Nephron (organoid): Measurements from ENCODE around the gene EZR.

ENCODE experiments used
- H3K27ac Mint-ChIP-seq, 3 experiments: 2 replicates each; pipeline ENCODE4 v1.8.0; 2020; ENCODE audit warnings: mixed read lengths in 3 of 3, mild to moderate bottlenecking in 2 of 3, moderate library complexity in 1 of 3
- H3K27me3 Mint-ChIP-seq: 2 replicates; pipeline ENCODE4 v1.8.0; 2021; ENCODE audit warnings: low read depth, mild to moderate bottlenecking, moderate library complexity, mixed read lengths
- H3K36me3 Mint-ChIP-seq: 2 replicates; pipeline ENCODE4 v1.8.0; 2020; ENCODE audit warnings: low read depth, mixed read lengths
- H3K4me1 Mint-ChIP-seq: 2 replicates; pipeline ENCODE4 v1.8.0; 2020; ENCODE audit warnings: mixed read lengths
- H3K4me3 Mint-ChIP-seq, 3 experiments: 2 replicates each; pipeline ENCODE4 v1.8.0; 2020; ENCODE audit warnings: mild to moderate bottlenecking in 3 of 3, mixed read lengths in 3 of 3, moderate library complexity in 2 of 3
- H3K9me3 Mint-ChIP-seq: 2 replicates; pipeline ENCODE4 v1.8.0; 2020; ENCODE audit warnings: mixed read lengths
- TF ChIP-seq, protein P1 (sequence below), 3 experiments: fragments of 200-600 bp; sonication (generic); IDR thresholded peaks; one replicate each; pipeline ENCODE4 v1.5.0; 2021; ENCODE audit warnings: antibody characterized with exemption in 3 of 3; ENCODE audit not compliant: unreplicated experiment in 3 of 3

EZR gene

DNA sequence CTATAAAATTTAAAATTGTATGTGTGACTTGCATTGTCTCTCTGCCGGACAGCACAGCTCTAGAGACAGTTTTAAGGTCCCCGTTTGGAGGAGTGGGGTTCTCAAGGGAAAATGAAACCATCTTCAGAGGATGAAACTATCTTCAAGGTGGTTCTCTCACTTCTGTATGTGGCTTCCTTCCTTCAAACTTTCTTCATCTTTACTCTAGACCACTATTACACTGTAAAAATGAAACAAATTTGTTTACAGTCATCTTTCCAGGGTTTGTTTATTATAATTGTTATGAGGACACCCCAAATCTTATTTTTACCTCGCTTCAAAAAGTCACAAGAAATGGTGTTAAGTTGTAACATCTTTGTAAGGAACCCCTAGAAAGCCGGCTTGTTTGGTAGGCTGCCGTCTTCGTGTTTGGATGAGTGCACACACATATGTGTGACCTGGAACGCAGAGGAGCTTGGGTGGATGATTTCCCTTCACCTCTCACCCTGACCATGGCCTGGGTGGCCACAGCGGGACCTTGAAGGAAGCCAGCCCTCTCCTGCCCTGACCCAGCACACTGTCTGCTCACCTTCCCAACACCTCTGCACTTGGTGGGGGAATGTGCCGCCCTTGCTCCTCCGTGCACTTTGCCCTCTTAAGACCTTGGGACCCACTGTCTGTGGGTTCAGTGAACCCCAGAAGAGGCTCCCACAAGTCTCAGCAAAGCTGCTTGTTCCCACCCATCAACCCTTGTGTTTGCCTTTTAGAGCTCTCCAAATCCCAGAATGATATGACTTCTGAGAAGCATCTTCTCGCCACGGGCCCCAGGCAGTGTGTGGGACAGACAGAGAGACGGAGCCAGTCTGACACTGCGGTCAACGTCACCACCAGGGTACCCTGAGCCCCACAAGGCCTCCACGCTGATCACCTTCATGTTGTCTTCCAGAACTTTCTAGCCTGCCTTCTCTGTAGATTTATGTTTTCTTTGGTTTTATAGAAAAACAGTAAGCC lies 101.5 kb downstream of the EZR start:
- TF ChIP-seq, protein P1, sequence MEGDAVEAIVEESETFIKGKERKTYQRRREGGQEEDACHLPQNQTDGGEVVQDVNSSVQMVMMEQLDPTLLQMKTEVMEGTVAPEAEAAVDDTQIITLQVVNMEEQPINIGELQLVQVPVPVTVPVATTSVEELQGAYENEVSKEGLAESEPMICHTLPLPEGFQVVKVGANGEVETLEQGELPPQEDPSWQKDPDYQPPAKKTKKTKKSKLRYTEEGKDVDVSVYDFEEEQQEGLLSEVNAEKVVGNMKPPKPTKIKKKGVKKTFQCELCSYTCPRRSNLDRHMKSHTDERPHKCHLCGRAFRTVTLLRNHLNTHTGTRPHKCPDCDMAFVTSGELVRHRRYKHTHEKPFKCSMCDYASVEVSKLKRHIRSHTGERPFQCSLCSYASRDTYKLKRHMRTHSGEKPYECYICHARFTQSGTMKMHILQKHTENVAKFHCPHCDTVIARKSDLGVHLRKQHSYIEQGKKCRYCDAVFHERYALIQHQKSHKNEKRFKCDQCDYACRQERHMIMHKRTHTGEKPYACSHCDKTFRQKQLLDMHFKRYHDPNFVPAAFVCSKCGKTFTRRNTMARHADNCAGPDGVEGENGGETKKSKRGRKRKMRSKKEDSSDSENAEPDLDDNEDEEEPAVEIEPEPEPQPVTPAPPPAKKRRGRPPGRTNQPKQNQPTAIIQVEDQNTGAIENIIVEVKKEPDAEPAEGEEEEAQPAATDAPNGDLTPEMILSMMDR (IDR thresholded peaks at IDR 0.05; ENCODE audit: unreplicated experiment in 3 of 3) = no peak
- H3K4me3 Mint-ChIP-seq = no peak overlapping the region
- H3K27ac Mint-ChIP-seq = peak overlapping the region in 1 of 3 experiments; percentile 64
- H3K36me3 Mint-ChIP-seq = peaks cover 4% of the 10 kb centered on the region
- H3K27me3 Mint-ChIP-seq = no peaks in the 10 kb centered on the region
- peaks cover 36% of the 10 kb centered on the region for H3K4me1 Mint-ChIP-seq
- H3K9me3 Mint-ChIP-seq = no peaks in the 10 kb centered on the region
